AG10803 (cell line): Measurements from ENCODE around the gene MGMT.

Experiments used
- DNase-seq: peaks from one replicate; pipeline ENCODE4 v3.0.0; 2010; ENCODE audit warnings: low read depth
- H3K4me3 ChIP-seq: 2 replicates; pipeline ENCODE4 v1.5.1; 2011; ENCODE audit warnings: mild to moderate bottlenecking, low read length, control low read depth
- TF ChIP-seq, protein P1 (sequence below): conservative IDR thresholded peaks from 2 replicates; pipeline ENCODE4 v1.5.1; 2011; ENCODE audit warnings: mild to moderate bottlenecking, low read length, control low read depth, inconsistent platforms

Gene MGMT

DNA sequence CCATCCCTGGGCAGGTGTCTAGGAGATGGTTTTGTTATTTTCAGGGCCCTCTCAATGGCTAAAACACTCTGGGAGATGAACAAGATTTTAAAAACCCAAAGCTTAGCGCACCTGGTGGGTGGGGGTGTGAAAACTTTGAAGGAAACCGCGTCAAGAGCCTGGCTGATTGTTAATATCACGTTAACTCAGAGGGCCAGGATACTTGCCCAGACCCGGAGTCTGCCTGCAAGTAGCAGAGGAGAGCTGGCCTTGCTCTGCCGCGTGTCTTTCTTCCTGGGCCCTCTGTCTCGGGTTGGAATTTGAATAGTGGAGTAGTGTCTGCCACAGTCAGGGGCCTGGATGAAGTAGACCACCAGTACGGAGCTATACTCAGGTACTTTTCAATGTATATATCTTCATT, 1.1 kb downstream of the MGMT start:
- peak overlapping the region; percentile 87; the same call in 1 of the 2 replicates for H3K4me3 ChIP-seq
- TF ChIP-seq, protein P1, sequence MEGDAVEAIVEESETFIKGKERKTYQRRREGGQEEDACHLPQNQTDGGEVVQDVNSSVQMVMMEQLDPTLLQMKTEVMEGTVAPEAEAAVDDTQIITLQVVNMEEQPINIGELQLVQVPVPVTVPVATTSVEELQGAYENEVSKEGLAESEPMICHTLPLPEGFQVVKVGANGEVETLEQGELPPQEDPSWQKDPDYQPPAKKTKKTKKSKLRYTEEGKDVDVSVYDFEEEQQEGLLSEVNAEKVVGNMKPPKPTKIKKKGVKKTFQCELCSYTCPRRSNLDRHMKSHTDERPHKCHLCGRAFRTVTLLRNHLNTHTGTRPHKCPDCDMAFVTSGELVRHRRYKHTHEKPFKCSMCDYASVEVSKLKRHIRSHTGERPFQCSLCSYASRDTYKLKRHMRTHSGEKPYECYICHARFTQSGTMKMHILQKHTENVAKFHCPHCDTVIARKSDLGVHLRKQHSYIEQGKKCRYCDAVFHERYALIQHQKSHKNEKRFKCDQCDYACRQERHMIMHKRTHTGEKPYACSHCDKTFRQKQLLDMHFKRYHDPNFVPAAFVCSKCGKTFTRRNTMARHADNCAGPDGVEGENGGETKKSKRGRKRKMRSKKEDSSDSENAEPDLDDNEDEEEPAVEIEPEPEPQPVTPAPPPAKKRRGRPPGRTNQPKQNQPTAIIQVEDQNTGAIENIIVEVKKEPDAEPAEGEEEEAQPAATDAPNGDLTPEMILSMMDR, result no peak
- DNase-seq, result no peak

DNA sequence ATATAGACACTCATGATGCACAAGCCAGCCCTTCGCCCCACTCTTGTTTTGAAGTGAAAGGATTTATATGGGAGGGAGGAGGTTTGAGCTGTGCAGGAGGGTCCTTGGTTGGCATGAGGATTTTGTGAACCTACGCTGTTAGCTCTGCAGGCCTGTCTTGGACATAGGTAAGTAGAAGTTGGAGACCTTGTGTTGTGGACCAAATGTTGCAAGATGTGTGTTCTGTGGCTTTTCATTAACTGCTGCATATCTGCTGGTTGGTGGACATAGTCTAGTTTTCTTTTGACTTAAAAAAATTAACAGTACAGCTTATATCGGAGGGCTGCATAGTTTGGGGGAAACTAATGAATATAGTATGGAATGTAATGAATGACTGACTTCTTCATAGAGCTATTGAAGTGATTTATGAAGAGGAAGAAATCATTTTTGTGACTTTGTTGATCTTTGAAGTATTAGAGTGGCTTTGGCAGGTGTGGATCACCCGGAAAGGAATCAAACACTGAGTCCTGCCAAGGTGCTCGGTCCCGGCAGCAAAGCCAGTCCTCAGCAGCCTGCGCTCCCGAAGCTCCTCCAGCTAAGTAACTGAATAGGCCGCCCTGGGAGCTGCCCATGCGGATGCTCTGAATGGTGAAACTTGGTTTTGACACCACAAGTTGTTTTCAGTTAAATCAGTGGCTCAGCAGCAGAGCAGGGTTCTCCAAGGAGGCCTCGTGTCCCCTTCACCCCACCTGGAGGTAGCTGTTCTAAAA, 3.2 kb downstream of the MGMT start:
- no peak overlapping the region for H3K4me3 ChIP-seq
- TF ChIP-seq, protein P1, result no peak
- DNase-seq, result no peak

DNA sequence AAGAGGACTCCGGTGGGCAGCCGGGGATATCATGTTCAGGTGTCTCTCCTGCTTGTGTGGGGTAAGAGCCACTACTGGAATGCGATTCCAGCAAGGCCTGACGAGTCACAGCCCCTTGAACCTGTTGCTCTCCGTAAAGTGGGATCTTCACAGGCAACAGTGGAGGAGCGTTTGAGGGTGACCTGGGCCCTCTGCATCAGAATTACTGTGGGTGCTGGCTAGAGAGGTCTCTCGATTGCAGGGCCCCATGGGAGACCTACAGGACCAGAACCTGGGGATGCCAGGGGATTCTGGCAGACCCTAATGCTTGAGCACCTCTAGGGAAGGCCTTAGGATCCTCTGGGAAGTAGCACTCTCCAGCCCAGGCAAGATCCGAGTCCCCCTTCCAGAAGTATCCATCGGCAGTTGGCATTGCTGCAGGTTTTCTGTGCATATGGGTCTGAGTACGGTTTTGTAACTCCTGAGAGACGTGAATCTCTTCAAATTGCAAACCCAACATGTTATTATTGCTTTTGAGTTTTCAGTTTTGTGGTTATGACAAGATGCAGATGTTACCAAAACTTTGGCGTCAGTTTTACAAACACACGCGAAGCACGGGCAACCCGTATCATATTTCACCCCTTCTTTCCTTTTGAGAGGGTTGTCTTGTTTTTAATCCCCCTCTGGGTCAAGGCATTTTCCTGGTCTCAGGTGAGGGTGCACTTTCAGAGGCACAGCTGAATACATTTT, 4.6 kb downstream of the MGMT start:
- no peak overlapping the region for H3K4me3 ChIP-seq
- TF ChIP-seq, protein P1, result no peak
- DNase-seq, result no peak

DNA sequence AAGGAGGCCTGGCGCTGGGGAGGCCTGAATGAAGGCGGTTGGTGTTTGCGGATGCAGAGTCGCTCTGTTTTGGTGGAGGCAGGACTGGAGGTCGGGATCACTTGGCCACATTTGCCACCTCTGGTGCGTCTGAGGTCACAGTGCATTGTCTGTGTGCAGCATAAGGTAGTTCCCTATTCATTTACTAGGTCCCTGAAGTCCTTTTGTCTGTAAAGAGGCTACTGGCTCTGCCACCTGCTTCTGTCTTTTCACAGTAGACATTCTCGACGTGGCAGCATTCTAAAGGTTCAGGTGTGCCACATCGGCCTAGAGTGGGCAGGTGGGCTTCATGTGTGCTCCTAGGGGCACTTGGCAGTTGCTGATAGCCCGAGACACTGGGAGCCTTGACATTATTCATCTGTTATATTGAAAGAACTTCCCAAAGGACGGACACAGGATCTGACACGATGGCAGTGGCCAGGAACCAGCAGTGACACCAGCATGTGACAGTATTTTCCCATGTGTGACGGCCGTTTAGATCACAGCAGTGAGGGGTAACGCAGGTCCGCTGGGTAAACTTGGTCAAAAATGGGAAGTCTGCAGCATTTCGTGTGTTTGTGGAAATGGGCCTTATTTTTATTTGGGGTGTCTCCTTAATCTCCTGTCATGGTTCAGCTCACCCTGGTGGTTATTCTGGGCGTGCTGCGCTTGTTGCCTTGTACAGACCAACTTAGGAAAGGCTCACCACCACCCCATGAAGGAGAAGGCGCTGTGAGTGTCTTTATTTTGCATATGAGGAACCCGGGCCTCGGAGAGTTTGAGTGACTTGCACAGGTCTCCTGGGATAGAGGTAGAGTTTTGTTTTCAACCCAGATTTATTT, 5.9 kb downstream of the MGMT start:
- TF ChIP-seq, protein P1, result no peak
- DNase-seq, result no peak
- no peak overlapping the region for H3K4me3 ChIP-seq

DNA sequence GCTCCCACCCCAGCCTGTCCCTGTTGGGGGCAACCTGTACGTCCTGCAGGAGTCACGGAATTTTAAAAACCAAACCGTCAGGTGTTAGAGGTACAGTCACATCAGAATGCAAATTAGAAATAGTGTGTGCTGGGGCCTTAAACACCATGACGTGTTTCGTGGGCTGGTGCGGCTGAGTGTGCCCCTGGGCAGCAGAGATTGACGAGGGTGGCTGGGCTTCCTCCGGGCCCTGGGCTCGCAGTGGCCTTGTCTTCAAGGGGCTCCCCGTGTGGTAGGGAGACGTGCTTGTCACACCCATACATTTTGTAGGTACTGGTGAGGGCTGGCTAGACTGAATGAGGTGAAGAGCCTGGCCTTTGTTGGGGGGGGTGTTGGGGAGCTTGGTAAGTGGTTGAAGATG, 7.6 kb downstream of the MGMT start:
- TF ChIP-seq, protein P1, result no peak
- no peak for DNase-seq
- H3K4me3 ChIP-seq, result no peak overlapping the region

DNA sequence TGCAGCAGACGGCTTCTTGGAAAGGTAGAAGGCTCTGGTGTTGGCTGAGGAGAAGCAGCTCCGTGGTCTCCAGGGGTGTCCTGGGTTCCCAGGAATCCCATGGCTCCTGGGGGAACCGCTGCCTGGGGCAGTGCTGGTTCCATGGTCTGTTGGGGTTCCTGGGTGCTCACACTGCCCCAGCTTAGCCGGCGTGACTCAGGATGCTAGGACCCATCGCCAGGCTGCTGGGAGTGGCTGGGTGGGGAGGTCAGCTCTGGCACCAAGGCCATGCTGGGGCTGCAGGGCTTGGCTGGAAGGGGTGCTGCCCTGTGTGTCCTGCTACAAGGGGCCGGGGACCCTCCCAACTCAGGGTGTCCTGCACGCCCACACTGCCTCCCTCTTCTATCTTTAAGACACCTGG, 9.4 kb downstream of the MGMT start:
- no peak for DNase-seq
- TF ChIP-seq, protein P1, result no peak
- no peak overlapping the region for H3K4me3 ChIP-seq
